ENCODE results near the gene SGTA. TPM values are rescaled to one million over a fixed set of nuclear protein-coding genes. Genes with fewer than 3 reads are reported as not detected.

SGTA gene
- total and polyA plus RNA-seq, 2 of the 8 experiments (the other 6 are each of a cell fraction or from before 2014, with no cell fraction given): 86.8 to 130 TPM

DNA sequence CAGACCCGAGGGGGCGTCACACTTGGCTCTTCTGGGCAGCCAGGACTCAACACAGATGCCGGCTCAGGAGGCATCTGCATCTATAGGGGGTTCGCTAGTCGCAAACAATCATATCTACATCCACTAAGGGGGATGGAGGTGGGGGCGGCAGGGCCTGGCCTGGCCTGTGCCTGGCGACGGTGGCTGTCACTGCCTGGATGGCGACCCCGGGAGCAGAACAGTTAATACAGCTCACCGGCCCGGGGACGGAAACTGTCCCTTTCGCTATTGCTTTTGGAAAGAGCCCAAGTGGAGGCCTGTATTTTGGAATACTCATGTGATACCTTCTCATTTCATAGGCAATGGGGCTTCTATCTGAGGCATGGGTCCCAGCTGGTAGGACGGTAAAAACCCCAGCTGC is 17.7 kb downstream of the SGTA start:
- FAIRE-seq: no peak
- WGBS, 2 experiments (ENCODE audit: extremely low coverage in 1 of 2, insufficient coverage in 1 of 2, insufficient read length in 1 of 2, insufficient replicate concordance in 2 of 2, low coverage in 1 of 2, low lambda C conversion rate in 2 of 2, missing lambda C conversion rate in 1 of 2): 93% methylated on average over 15 of the region's 15 CpGs; no CpG with 5 or more reads in 1 of the 2 experiments
- TF ChIP-seq SIN3A (conservative IDR thresholded peaks at IDR 0.05 in 1 of 2, IDR thresholded peaks at IDR 0.05 in 1 of 2; ENCODE audit: low read depth in 1 of 2, low read length in 2 of 2) (no peak), CTBP2 (IDR thresholded peaks at IDR 0.05; ENCODE audit: borderline replicate concordance, insufficient read depth, insufficient read length, low read length) (no peak), POLR2AphosphoS5 (IDR thresholded peaks at IDR 0.05; ENCODE audit: low read depth, low read length) (no peak), HDAC2 (IDR thresholded peaks at IDR 0.05; ENCODE audit: borderline replicate concordance in 1 of 2, low read depth in 2 of 2, low read length in 2 of 2) (no peak), CREB1 (IDR thresholded peaks at IDR 0.05) (no peak), KDM5A (IDR thresholded peaks at IDR 0.05; ENCODE audit: low read length) (no peak), JUND (IDR thresholded peaks at IDR 0.05; ENCODE audit: low read length) (no peak)
- TF ChIP-seq, protein P1, sequence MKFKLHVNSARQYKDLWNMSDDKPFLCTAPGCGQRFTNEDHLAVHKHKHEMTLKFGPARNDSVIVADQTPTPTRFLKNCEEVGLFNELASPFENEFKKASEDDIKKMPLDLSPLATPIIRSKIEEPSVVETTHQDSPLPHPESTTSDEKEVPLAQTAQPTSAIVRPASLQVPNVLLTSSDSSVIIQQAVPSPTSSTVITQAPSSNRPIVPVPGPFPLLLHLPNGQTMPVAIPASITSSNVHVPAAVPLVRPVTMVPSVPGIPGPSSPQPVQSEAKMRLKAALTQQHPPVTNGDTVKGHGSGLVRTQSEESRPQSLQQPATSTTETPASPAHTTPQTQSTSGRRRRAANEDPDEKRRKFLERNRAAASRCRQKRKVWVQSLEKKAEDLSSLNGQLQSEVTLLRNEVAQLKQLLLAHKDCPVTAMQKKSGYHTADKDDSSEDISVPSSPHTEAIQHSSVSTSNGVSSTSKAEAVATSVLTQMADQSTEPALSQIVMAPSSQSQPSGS (IDR thresholded peaks at IDR 0.05; ENCODE audit: low read length): no peak
- TF ChIP-seq, protein P2, sequence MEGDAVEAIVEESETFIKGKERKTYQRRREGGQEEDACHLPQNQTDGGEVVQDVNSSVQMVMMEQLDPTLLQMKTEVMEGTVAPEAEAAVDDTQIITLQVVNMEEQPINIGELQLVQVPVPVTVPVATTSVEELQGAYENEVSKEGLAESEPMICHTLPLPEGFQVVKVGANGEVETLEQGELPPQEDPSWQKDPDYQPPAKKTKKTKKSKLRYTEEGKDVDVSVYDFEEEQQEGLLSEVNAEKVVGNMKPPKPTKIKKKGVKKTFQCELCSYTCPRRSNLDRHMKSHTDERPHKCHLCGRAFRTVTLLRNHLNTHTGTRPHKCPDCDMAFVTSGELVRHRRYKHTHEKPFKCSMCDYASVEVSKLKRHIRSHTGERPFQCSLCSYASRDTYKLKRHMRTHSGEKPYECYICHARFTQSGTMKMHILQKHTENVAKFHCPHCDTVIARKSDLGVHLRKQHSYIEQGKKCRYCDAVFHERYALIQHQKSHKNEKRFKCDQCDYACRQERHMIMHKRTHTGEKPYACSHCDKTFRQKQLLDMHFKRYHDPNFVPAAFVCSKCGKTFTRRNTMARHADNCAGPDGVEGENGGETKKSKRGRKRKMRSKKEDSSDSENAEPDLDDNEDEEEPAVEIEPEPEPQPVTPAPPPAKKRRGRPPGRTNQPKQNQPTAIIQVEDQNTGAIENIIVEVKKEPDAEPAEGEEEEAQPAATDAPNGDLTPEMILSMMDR (IDR thresholded peaks at IDR 0.05; ENCODE audit: control extremely low read depth in 1 of 3, insufficient read depth in 1 of 3, low read depth in 1 of 3, low read length in 3 of 3): no peak

More for the DNA sequence above, 17.7 kb downstream of the SGTA start:
- H3K79me1 ChIP-seq (ENCODE audit: low read depth, low read length): peaks cover 3% of the 10 kb centered on the region; the same call in 1 of the 2 replicates
- no peaks in the 10 kb centered on the region for H3K4me1 ChIP-seq (replicated peaks in 1 of 4; ENCODE audit: control insufficient read depth in 3 of 4, insufficient read depth in 4 of 4, low read length in 3 of 4)
- peaks cover 3 to 20% of the 10 kb centered on the region in 2 experiments; a peak in 3 of 4 replicates for H3K79me2 ChIP-seq (ENCODE audit: control insufficient read depth in 1 of 2, insufficient read depth in 2 of 2, low read length in 2 of 2)
- no peak overlapping the region for H2BK12ac ChIP-seq (ENCODE audit: low read depth, low read length)
- H4K20me1 ChIP-seq (replicated peaks in 1 of 2; ENCODE audit: control insufficient read depth in 1 of 2, insufficient read depth in 2 of 2, low read length in 2 of 2): peaks cover 14 to 18% of the 10 kb centered on the region in 2 experiments
- no peak overlapping the region for H3K23ac ChIP-seq (ENCODE audit: insufficient read length)
- H3K14ac ChIP-seq (ENCODE audit: insufficient read length): no peak overlapping the region
- H3K27ac ChIP-seq (ENCODE audit: low read depth, low read length): no peak overlapping the region
- no peak overlapping the region for H2BK15ac ChIP-seq (ENCODE audit: low read length)
- POLR2A ChIA-PET (ENCODE audit: partially characterized antibody): no interaction called here
- H2AFZ ChIP-seq (ENCODE audit: low read length): no peak overlapping the region
- CTCF ChIA-PET (ENCODE audit: partially characterized antibody): interaction anchor here (0.9 to 1.5 kb wide), 2 partner anchors 16 to 93 kb away, joined by 3 to 4 read pairs; no protein-coding TSS in a partner anchor
- no peak overlapping the region for H3K56ac ChIP-seq (replicated peaks; ENCODE audit: insufficient read length, low read depth, low read length)
- no peak overlapping the region for H2BK20ac ChIP-seq (ENCODE audit: low read length)
- no peak overlapping the region for H3K4me2 ChIP-seq (ENCODE audit: insufficient read depth in 1 of 2, low read depth in 2 of 2, low read length in 2 of 2)
- no peak overlapping the region for H4K5ac ChIP-seq (ENCODE audit: insufficient read length, low read depth, low read length)
- no peak for DNase-seq (ENCODE audit: low read depth in 1 of 2, low spot score in 2 of 2)
- H4K91ac ChIP-seq (replicated peaks; ENCODE audit: insufficient read length, low read length): no peak overlapping the region
- H3K4ac ChIP-seq (replicated peaks; ENCODE audit: insufficient read length, low read depth, low read length): no peak overlapping the region
- H2BK5ac ChIP-seq (ENCODE audit: low read depth, low read length): no peak overlapping the region
- H3K9me3 ChIP-seq (ENCODE audit: insufficient read depth in 2 of 2, low read depth in 1 of 2, low read length in 1 of 2): no peaks in the 10 kb centered on the region
- H3K23me2 ChIP-seq (ENCODE audit: low read depth, low read length): no peaks in the 10 kb centered on the region
- no peak overlapping the region; the same call in 1 of the 2 replicates for H4K8ac ChIP-seq (ENCODE audit: extremely low read depth, insufficient read depth, low read length)
- no peak overlapping the region for H2BK120ac ChIP-seq (replicated peaks; ENCODE audit: low read depth, low read length)
- no peak overlapping the region for H3K4me3 ChIP-seq (ENCODE audit: extremely low read depth in 1 of 4, insufficient read depth in 2 of 4, low read depth in 3 of 4, low read length in 4 of 4)
- no peak overlapping the region for H3K18ac ChIP-seq (ENCODE audit: extremely low read depth, low read length)
- H2AK5ac ChIP-seq (ENCODE audit: low read depth, low read length): no peak overlapping the region
- H3K36me3 ChIP-seq (ENCODE audit: control insufficient read depth in 2 of 4, insufficient read depth in 4 of 4, low read length in 3 of 4): peaks cover 19 to 60% (median 33%) of the 10 kb centered on the region in 4 experiments; a peak in 7 of 8 replicates
- H3K27me3 ChIP-seq (replicated peaks in 1 of 4; ENCODE audit: control insufficient read depth in 3 of 4, extremely low read depth in 1 of 4, insufficient read depth in 3 of 4, low read length in 3 of 4): no peaks in the 10 kb centered on the region
- H3K9ac ChIP-seq (replicated peaks in 1 of 4; ENCODE audit: extremely low read depth in 1 of 4, low read depth in 3 of 4, low read length in 3 of 4): no peak overlapping the region

Measured in H1 (cell line).